Measurements from ENCODE around the gene FILIP1.
"Not testable (repeated sequence)": the region's sequence is repeated elsewhere in the genome, so short reads cannot be mapped to it uniquely, and the experiment has no call there.

DNA sequence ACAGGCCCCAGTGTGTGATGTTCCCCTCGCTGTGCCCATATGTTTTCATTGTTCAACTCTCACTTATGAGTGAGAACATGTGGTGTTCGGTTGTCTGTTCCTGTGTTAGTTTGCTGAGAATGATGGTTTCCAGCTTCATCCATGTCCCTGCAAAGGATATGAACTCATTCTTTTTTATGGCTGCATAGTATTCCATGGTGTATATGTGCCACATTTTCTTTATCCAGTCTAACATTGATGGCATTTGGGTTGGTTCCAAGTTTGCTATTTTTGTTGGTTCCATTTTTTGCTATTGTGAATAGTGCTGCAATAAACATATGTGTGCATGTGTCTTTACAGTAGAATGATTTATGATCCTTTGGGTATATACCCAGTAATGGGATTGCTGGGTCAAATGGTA is 83.0 kb downstream of the FILIP1 start:
- not testable (repeated sequence) for TF ChIP-seq CTCF (IDR thresholded peaks at IDR 0.05; ENCODE audit: insufficient read depth, low read length); POLR2AphosphoS5 (IDR thresholded peaks at IDR 0.05; ENCODE audit: low read depth)
- TF ChIP-seq, protein P1, sequence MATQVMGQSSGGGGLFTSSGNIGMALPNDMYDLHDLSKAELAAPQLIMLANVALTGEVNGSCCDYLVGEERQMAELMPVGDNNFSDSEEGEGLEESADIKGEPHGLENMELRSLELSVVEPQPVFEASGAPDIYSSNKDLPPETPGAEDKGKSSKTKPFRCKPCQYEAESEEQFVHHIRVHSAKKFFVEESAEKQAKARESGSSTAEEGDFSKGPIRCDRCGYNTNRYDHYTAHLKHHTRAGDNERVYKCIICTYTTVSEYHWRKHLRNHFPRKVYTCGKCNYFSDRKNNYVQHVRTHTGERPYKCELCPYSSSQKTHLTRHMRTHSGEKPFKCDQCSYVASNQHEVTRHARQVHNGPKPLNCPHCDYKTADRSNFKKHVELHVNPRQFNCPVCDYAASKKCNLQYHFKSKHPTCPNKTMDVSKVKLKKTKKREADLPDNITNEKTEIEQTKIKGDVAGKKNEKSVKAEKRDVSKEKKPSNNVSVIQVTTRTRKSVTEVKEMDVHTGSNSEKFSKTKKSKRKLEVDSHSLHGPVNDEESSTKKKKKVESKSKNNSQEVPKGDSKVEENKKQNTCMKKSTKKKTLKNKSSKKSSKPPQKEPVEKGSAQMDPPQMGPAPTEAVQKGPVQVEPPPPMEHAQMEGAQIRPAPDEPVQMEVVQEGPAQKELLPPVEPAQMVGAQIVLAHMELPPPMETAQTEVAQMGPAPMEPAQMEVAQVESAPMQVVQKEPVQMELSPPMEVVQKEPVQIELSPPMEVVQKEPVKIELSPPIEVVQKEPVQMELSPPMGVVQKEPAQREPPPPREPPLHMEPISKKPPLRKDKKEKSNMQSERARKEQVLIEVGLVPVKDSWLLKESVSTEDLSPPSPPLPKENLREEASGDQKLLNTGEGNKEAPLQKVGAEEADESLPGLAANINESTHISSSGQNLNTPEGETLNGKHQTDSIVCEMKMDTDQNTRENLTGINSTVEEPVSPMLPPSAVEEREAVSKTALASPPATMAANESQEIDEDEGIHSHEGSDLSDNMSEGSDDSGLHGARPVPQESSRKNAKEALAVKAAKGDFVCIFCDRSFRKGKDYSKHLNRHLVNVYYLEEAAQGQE (IDR thresholded peaks at IDR 0.05; ENCODE audit: insufficient replicate concordance, low read depth), result not testable (repeated sequence)

All from HL-60 (cell line).